NCI-H2029 treated with DMSO at 0.1 percent for 48 hours (cell line): Measurements from ENCODE around the gene APRT.
"Not testable (repeated sequence)": the region's sequence is repeated elsewhere in the genome, so short reads cannot be mapped to it uniquely, and the experiment has no call there.

Source experiments
- DNase-seq: peaks from one replicate; lab custom pipeline; 2025; lab: John Stamatoyannopoulos, UW

APRT gene

GRCh38 chr16:88772871-88773811, 38.6 kb downstream of the APRT start:
- DNase-seq: no peak

- DNase-seq: not testable (repeated sequence)
Observed at GRCh38 chr16:88771781-88772180, 39.9 kb downstream of the APRT start.

- no peak for DNase-seq
Observed at GRCh38 chr16:88771294-88771772, 40.4 kb downstream of the APRT start.

GRCh38 chr16:88770461-88771293, 41.1 kb downstream of the APRT start:
- DNase-seq: no peak

GRCh38 chr16:88769617-88770460, 41.9 kb downstream of the APRT start:
- no peak for DNase-seq

GRCh38 chr16:88768071-88768783, 43.5 kb downstream of the APRT start:
- DNase-seq: no peak

GRCh38 chr16:88767546-88768070, 44.1 kb downstream of the APRT start:
- no peak for DNase-seq

GRCh38 chr16:88766975-88767374, 44.8 kb downstream of the APRT start:
- DNase-seq: no peak

GRCh38 chr16:88764913-88765349, 46.8 kb downstream of the APRT start:
- no peak for DNase-seq

GRCh38 chr16:88764080-88764479, 47.6 kb downstream of the APRT start:
- DNase-seq: no peak

- no peak for DNase-seq
Observed at GRCh38 chr16:88763502-88764053, 48.1 kb downstream of the APRT start.

GRCh38 chr16:88762941-88763340, 48.8 kb downstream of the APRT start:
- no peak for DNase-seq

GRCh38 chr16:88762258-88762870, 49.4 kb downstream of the APRT start:
- no peak for DNase-seq

GRCh38 chr16:88761830-88762229, 49.9 kb downstream of the APRT start:
- no peak for DNase-seq

GRCh38 chr16:88761143-88761534, 50.6 kb downstream of the APRT start:
- no peak for DNase-seq

GRCh38 chr16:88760424-88761142, 51.1 kb downstream of the APRT start:
- DNase-seq: no peak

GRCh38 chr16:88759976-88760350, 51.8 kb downstream of the APRT start:
- no peak for DNase-seq
